Central memory CD8-positive, alpha-beta T cell (primary cell): ENCODE data around the gene UBXN10.
"Not testable (repeated sequence)": the region's sequence is repeated elsewhere in the genome, so short reads cannot be mapped to it uniquely, and the experiment has no call there.

Source experiments
- ATAC-seq: fragments of 150-1000 bp; cut with Tn5 transposase; replicated peaks from 2 replicates; pipeline ENCODE4 v1.10.0; 2022; ENCODE audit warnings: mild to moderate bottlenecking, moderate FRiP score, moderate number of reproducible peaks; ENCODE audit not compliant: poor library complexity, severe bottlenecking; ENCODE audit errors: extremely low read depth
- DNase-seq, 2 donors: peaks; one replicate each; pipeline ENCODE4 v3.0.0; 2021; ENCODE audit warnings: low spot score in 2 of 2
- H3K27ac Mint-ChIP-seq: one replicate; pipeline ENCODE4 v1.8.0; 2022; ENCODE audit warnings: low read depth, mild to moderate bottlenecking, moderate library complexity, mixed read lengths
- H3K27me3 Mint-ChIP-seq: one replicate; pipeline ENCODE4 v1.8.0; 2022; ENCODE audit warnings: mixed read lengths
- H3K36me3 Mint-ChIP-seq: one replicate; pipeline ENCODE4 v1.8.0; 2022; ENCODE audit warnings: mild to moderate bottlenecking, moderate library complexity, mixed read lengths; ENCODE audit not compliant: insufficient read depth
- H3K4me1 Mint-ChIP-seq: one replicate; pipeline ENCODE4 v1.8.0; 2022; ENCODE audit warnings: mixed read lengths
- H3K4me3 Mint-ChIP-seq: one replicate; pipeline ENCODE4 v1.8.0; 2022; ENCODE audit warnings: mild to moderate bottlenecking, moderate library complexity, mixed read lengths
- H3K9me3 Mint-ChIP-seq: one replicate; pipeline ENCODE4 v1.8.0; 2022; ENCODE audit warnings: mixed read lengths

UBXN10 gene

GRCh38 chr1:20200966-20201365 is 15.1 kb downstream of the UBXN10 start:
- Mint-ChIP-seq H3K27me3 (peaks cover 59% of the 10 kb centered on the region), H3K36me3 (no peaks in the 10 kb centered on the region), H3K4me3 (no peak overlapping the region), H3K9me3 (no peaks in the 10 kb centered on the region), H3K4me1 (no peaks in the 10 kb centered on the region), H3K27ac (no peak overlapping the region)
- ATAC-seq (no peak), DNase-seq (no peak)

- Mint-ChIP-seq H3K36me3 (no peaks in the 10 kb centered on the region), H3K27ac (no peak overlapping the region), H3K9me3 (no peaks in the 10 kb centered on the region), H3K4me1 (no peaks in the 10 kb centered on the region), H3K27me3 (peaks cover 48% of the 10 kb centered on the region), H3K4me3 (no peak overlapping the region)
- ATAC-seq, result no peak
- DNase-seq, result no peak
These were observed 16.3 kb downstream of the UBXN10 start for GRCh38 chr1:20202166-20202565.

GRCh38 chr1:20207546-20207945 is 21.6 kb downstream of the UBXN10 start:
- Mint-ChIP-seq H3K9me3 (no peaks in the 10 kb centered on the region), H3K27ac (no peak overlapping the region), H3K36me3 (peaks cover 2% of the 10 kb centered on the region), H3K27me3 (peaks cover 53% of the 10 kb centered on the region), H3K4me1 (no peaks in the 10 kb centered on the region), H3K4me3 (no peak overlapping the region)
- no peak for ATAC-seq
- DNase-seq, result no peak

GRCh38 chr1:20209471-20209870 is 23.6 kb downstream of the UBXN10 start:
- DNase-seq (no peak), ATAC-seq (no peak)
- Mint-ChIP-seq H3K27ac (no peak overlapping the region), H3K9me3 (no peaks in the 10 kb centered on the region), H3K4me1 (no peaks in the 10 kb centered on the region), H3K4me3 (no peak overlapping the region), H3K27me3 (peaks cover 57% of the 10 kb centered on the region), H3K36me3 (peaks cover 2% of the 10 kb centered on the region)

GRCh38 chr1:20210736-20211460 is 25.0 kb downstream of the UBXN10 start:
- DNase-seq, result no peak
- H3K27ac Mint-ChIP-seq, result no peak overlapping the region
- no peak for ATAC-seq
- peaks cover 71% of the 10 kb centered on the region for H3K27me3 Mint-ChIP-seq
- H3K4me3 Mint-ChIP-seq, result no peak overlapping the region
- H3K9me3 Mint-ChIP-seq, result no peaks in the 10 kb centered on the region
- no peaks in the 10 kb centered on the region for H3K4me1 Mint-ChIP-seq
- H3K36me3 Mint-ChIP-seq, result peaks cover 2% of the 10 kb centered on the region

GRCh38 chr1:20211511-20211931 is 25.6 kb downstream of the UBXN10 start:
- no peak for ATAC-seq
- Mint-ChIP-seq H3K4me1 (no peaks in the 10 kb centered on the region), H3K27me3 (peaks cover 74% of the 10 kb centered on the region)

GRCh38 chr1:20212085-20212684 is 26.3 kb downstream of the UBXN10 start:
- Mint-ChIP-seq H3K9me3 (no peaks in the 10 kb centered on the region), H3K27ac (no peak overlapping the region), H3K4me3 (no peak overlapping the region), H3K4me1 (no peaks in the 10 kb centered on the region), H3K27me3 (peaks cover 72% of the 10 kb centered on the region), H3K36me3 (peaks cover 2% of the 10 kb centered on the region)
- DNase-seq (no peak), ATAC-seq (no peak)

More at GRCh38 chr1:20211511-20211931, 25.6 kb downstream of the UBXN10 start:
- H3K9me3 Mint-ChIP-seq, result no peaks in the 10 kb centered on the region
- H3K4me3 Mint-ChIP-seq, result no peak overlapping the region
- H3K36me3 Mint-ChIP-seq, result peaks cover 2% of the 10 kb centered on the region
- DNase-seq, result no peak
- H3K27ac Mint-ChIP-seq, result no peak overlapping the region

GRCh38 chr1:20212685-20213331 is 26.9 kb downstream of the UBXN10 start:
- ATAC-seq (peak; percentile 46), DNase-seq (peak; percentile 28 to 36)
- Mint-ChIP-seq H3K27ac (no peak overlapping the region), H3K27me3 (peaks cover 72% of the 10 kb centered on the region), H3K9me3 (no peaks in the 10 kb centered on the region), H3K4me1 (no peaks in the 10 kb centered on the region), H3K36me3 (peaks cover 2% of the 10 kb centered on the region), H3K4me3 (peak overlapping the region; percentile 50)

- H3K9me3 Mint-ChIP-seq, result no peaks in the 10 kb centered on the region
- H3K36me3 Mint-ChIP-seq, result peaks cover 4% of the 10 kb centered on the region
- H3K27me3 Mint-ChIP-seq, result peaks cover 69% of the 10 kb centered on the region
- H3K4me3 Mint-ChIP-seq, result no peak overlapping the region
- no peaks in the 10 kb centered on the region for H3K4me1 Mint-ChIP-seq
- no peak for ATAC-seq
- no peak for DNase-seq
- no peak overlapping the region for H3K27ac Mint-ChIP-seq
These were observed 29.8 kb downstream of the UBXN10 start for GRCh38 chr1:20215716-20216115.

GRCh38 chr1:20216574-20216973 is 30.7 kb downstream of the UBXN10 start:
- Mint-ChIP-seq H3K9me3 (no peaks in the 10 kb centered on the region), H3K36me3 (peaks cover 4% of the 10 kb centered on the region), H3K27me3 (peaks cover 68% of the 10 kb centered on the region), H3K4me1 (no peaks in the 10 kb centered on the region), H3K27ac (no peak overlapping the region), H3K4me3 (no peak overlapping the region)
- DNase-seq (no peak), ATAC-seq (no peak)

- H3K27me3 Mint-ChIP-seq, result peaks cover 74% of the 10 kb centered on the region
These were observed 33.2 kb downstream of the UBXN10 start for GRCh38 chr1:20219053-20219452.

GRCh38 chr1:20220036-20220435 is 34.1 kb downstream of the UBXN10 start:
- H3K36me3 Mint-ChIP-seq, result peaks cover 4% of the 10 kb centered on the region
- H3K9me3 Mint-ChIP-seq, result no peaks in the 10 kb centered on the region
- H3K27ac Mint-ChIP-seq, result no peak overlapping the region
- no peak overlapping the region for H3K4me3 Mint-ChIP-seq
- H3K27me3 Mint-ChIP-seq, result peaks cover 72% of the 10 kb centered on the region
- DNase-seq, result no peak
- no peaks in the 10 kb centered on the region for H3K4me1 Mint-ChIP-seq
- no peak for ATAC-seq

More at GRCh38 chr1:20219053-20219452, 33.2 kb downstream of the UBXN10 start:
- H3K4me3 Mint-ChIP-seq, ATAC-seq, H3K36me3 Mint-ChIP-seq, H3K27ac Mint-ChIP-seq, H3K9me3 Mint-ChIP-seq, DNase-seq, H3K4me1 Mint-ChIP-seq: not testable (repeated sequence)

- peaks cover 4% of the 10 kb centered on the region for H3K36me3 Mint-ChIP-seq
- peaks cover 81% of the 10 kb centered on the region for H3K27me3 Mint-ChIP-seq
- no peak overlapping the region for H3K27ac Mint-ChIP-seq
- no peak for ATAC-seq
- DNase-seq, result no peak
- H3K9me3 Mint-ChIP-seq, result no peaks in the 10 kb centered on the region
- no peaks in the 10 kb centered on the region for H3K4me1 Mint-ChIP-seq
- no peak overlapping the region for H3K4me3 Mint-ChIP-seq
These were observed 37.2 kb downstream of the UBXN10 start for GRCh38 chr1:20223106-20223505.
